Upper lobe of left lung (tissue), 4 donors: Measurements from ENCODE around the gene KRTAP19-5.
"Not testable (repeated sequence)": the region's sequence is repeated elsewhere in the genome, so short reads cannot be mapped to it uniquely, and the experiment has no call there.

ENCODE experiments used
- CTCF ChIP-seq, 6 experiments: fragments of 450-650 bp in 4 of 6; fragments of 200-600 bp in 2 of 6; sonication (generic) in 2 of 6; IDR thresholded peaks; one replicate each; pipeline ENCODE4 v1.5.1; 2016 to 2019; ENCODE audit warnings: antibody characterized with exemption in 6 of 6
- EP300 ChIP-seq, 4 donors: sonication (generic); formaldehyde crosslinking; IDR thresholded peaks; one replicate each; pipeline ENCODE4 v1.5.1; 2017; ENCODE audit warnings: antibody characterized with exemption in 4 of 4, control low read depth in 2 of 4
- POLR2A ChIP-seq, 4 donors: fragments of 450-650 bp; IDR thresholded peaks; one replicate each; pipeline ENCODE4 v1.5.1; 2016 to 2017; ENCODE audit warnings: antibody characterized with exemption in 4 of 4, mild to moderate bottlenecking in 2 of 4
- POLR2AphosphoS5 ChIP-seq, 2 donors: sonication (generic); formaldehyde crosslinking; IDR thresholded peaks; one replicate each; pipeline ENCODE4 v1.5.1; 2017; ENCODE audit warnings: antibody characterized with exemption in 2 of 2

- TF ChIP-seq POLR2AphosphoS5, EP300, POLR2A (IDR thresholded peaks at IDR 0.05): not testable (repeated sequence)
- TF ChIP-seq CTCF (IDR thresholded peaks at IDR 0.05) = peak in 2 of 6 experiments; percentile 7 to 31
Measured at GRCh38 chr21:30505621-30506205, 3.8 kb upstream of the KRTAP19-5 start.
